Pancreas (tissue), 10 donors: Measurements from ENCODE around the gene OTUD5. TPM values are rescaled to one million over a fixed set of nuclear protein-coding genes. Genes with fewer than 3 reads are reported as not detected.

Experiments
- ATAC-seq, 4 donors: fragments of 200-7000 bp; cut with Tn5 transposase; one replicate each; pipeline versions ENCODE4 v1.8.0 to v1.9.1; 2020; ENCODE audit warnings: mild to moderate bottlenecking in 4 of 4, moderate library complexity in 4 of 4
- DNase-seq, 6 donors: peaks; one replicate each; pipeline ENCODE4 v3.0.0-alpha.2; 2020
- FAIRE-seq: peaks from 2 replicates; lab custom pipeline; 2012; peaks lifted over from hg19 to GRCh38; lab: Jason Lieb, UNC
- H3K27ac ChIP-seq, 4 donors: fragments of 200-600 bp; sonication (generic); 1 replicate in 3 of 4; 2 replicates in 1 of 4; pipeline versions ENCODE4 v1.5.0 to v1.8.0; 2020
- H3K27me3 ChIP-seq, 4 donors: fragments of 200-600 bp; one replicate each; pipeline ENCODE4 v1.8.0; 2021
- H3K36me3 ChIP-seq, 3 donors: fragments of 200-600 bp; sonication (generic) in 1 of 3; one replicate each; pipeline versions ENCODE4 v1.5.0 to v1.8.0; 2020 to 2021
- H3K4me1 ChIP-seq, 3 donors: fragments of 200-600 bp; one replicate each; pipeline ENCODE4 v1.8.0; 2021
- H3K4me3 ChIP-seq, 4 donors: fragments of 200-600 bp; sonication (generic) in 2 of 4; one replicate each; pipeline versions ENCODE4 v1.5.0 to v1.8.0; 2020 to 2021
- H3K9me3 ChIP-seq, 4 donors: fragments of 200-600 bp; one replicate each; pipeline ENCODE4 v1.8.0; 2021
- WGBS, 2 donors: extraction: QIAGEN DNeasy Blood & Tissue Kit; methylation state at CpG; one replicate each; pipeline ENCODE4 v1.1.7; 2013; 5-methylcytosine and 5-hydroxymethylcytosine counted together
- intact Hi-C, 3 donors: fragments of 100-400 bp; cut with DNase I; formaldehyde crosslinking; loops; one replicate each; pipeline versions ENCODE4 v1.11.1 to v1.14.2; 2022
- polyA plus RNA-seq, 2 donors: library from polyadenylated mRNA; stranded (reverse); fragments of 200-250 nt; gene quantifications; one replicate each; pipeline ENCODE4 v1.2.3, GENCODE V29; 2013
- total RNA-seq, 6 donors: library from RNA; stranded (reverse); fragmentation: NEBNext Ultra II Directional in 4 of 6; extraction: Animal tissue kit (Norgen Biotek cat#: 25700) in 4 of 6; gene quantifications; one replicate each; pipeline versions ENCODE4 v1.2.1 to v1.2.4, GENCODE V29; 2021 to 2023
- TF ChIP-seq, protein P1 (sequence below), 4 donors: fragments of 200-600 bp; sonication (generic) in 3 of 4; IDR thresholded peaks; one replicate each; pipeline versions ENCODE4 v1.5.0 to v1.8.0; 2021; ENCODE audit warnings: antibody characterized with exemption in 4 of 4
- donor health status: healthy with polysubstance abuse.
- donor health status: DM: no; HTN: no; CAD: no; lungs with moderate emphysema.
- donor health status: DM: no; HTN: no; CAD: no.
- donor health status: control.
- donor health status: control.
- donor health status: Bipolar disorder and iron deficiency.
- donor health status: DM: yes; HTN: yes; CAD: no.
- donor health status: DM: no; HTN: no; CAD: no.
- donor health status: DM: no; HTN: no; CAD: no.
- donor health status: DM: yes; HTN: yes; CAD: no.

Gene OTUD5
- total and polyA plus RNA-seq, 8 donors, result 14.2 to 34.3 (median 19.3) TPM

DNA sequence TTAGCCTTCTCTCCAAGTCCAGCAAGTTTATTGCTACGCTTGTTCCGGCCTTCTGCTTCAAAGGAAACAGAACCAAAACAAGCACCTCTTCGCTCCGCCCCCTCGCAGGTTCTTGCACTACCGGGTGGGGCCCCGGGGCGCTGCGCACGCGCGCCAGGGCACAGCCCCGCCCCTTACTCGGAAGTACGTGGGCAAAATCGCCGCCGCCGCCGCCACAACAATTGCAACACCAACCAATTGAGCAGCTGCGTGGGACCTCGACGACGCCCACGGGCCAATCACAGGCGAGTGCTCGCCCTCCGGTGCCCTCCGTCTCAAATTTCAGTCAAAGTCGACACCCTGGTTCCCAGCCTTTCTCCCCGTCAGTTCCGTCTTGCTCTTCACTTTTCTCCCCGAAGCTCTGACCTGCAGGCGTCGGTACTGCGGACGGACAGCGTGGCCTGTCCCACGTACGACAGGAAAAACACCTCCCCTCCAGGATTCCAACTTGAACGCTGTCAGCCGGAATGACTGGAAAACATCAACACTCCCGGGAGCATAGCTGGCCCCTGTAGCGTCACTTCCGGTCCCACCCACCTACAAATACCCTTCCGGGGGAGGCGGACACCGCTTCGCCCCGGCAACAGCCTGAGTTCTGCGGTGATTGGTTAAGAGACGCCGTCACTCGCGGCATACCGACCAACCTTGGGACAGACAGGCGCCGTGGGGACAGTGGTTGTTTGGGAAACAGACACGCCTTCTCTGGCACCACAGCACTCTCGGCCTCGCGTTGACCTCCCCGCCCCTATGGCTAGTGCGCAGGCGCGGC is 624 bp upstream of the OTUD5 start:
- H3K27ac ChIP-seq, result peak overlapping the region; percentile 90 to 97 (median 92)
- TF ChIP-seq, protein P1, sequence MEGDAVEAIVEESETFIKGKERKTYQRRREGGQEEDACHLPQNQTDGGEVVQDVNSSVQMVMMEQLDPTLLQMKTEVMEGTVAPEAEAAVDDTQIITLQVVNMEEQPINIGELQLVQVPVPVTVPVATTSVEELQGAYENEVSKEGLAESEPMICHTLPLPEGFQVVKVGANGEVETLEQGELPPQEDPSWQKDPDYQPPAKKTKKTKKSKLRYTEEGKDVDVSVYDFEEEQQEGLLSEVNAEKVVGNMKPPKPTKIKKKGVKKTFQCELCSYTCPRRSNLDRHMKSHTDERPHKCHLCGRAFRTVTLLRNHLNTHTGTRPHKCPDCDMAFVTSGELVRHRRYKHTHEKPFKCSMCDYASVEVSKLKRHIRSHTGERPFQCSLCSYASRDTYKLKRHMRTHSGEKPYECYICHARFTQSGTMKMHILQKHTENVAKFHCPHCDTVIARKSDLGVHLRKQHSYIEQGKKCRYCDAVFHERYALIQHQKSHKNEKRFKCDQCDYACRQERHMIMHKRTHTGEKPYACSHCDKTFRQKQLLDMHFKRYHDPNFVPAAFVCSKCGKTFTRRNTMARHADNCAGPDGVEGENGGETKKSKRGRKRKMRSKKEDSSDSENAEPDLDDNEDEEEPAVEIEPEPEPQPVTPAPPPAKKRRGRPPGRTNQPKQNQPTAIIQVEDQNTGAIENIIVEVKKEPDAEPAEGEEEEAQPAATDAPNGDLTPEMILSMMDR (IDR thresholded peaks at IDR 0.05), result no peak
- peak overlapping the region; percentile 28 to 60 (median 50) for H3K4me3 ChIP-seq
- FAIRE-seq, result peak; percentile 96
- DNase-seq, result peak; percentile 91 to 98 (median 96)
- H3K27me3 ChIP-seq, result no peaks in the 10 kb centered on the region
- peak; percentile 87 to 96 (median 92) for ATAC-seq
- H3K36me3 ChIP-seq, result no peaks in the 10 kb centered on the region
- H3K9me3 ChIP-seq, result no peaks in the 10 kb centered on the region
- peaks cover 0 to 4% (median 0%) of the 10 kb centered on the region in 3 donors for H3K4me1 ChIP-seq
- intact Hi-C loops, result no loop called here
- WGBS, 2 donors, result 0 to 35% methylated on average over 66 of the region's 66 CpGs

DNA sequence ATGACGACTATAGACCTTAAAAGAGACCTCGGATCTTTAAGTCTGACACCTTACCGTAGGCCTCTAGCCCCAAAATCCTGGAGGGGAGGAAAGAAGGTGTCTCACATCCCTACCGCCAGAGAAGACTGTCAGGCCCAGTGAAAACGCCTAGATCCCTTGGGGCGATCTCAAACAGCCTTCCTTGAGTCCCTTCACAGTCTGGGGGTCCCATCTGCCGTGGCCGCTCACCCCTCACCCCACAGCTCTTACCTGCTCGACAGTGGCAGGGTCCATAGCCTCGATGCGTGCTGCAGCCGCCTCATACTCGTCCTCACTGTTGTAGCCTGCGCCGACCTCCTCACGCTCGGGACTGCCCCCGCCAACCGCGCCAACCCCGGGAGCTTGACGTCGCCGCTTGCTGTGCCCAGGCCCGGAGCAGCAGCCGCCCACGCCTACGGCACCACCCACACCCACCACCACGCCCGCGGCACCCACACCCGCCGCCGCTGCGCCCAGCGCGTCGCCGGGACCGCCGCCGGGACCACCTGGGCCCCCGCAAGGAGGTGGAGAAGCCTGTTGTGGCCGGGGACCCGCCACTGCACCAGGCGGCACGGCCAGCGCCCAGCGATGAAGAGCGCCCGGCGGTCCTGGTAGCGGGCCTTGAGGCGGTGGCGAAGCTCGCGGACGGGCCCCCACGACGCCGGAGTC is 536 bp downstream of the OTUD5 start:
- ATAC-seq, result no peak
- no peak for FAIRE-seq
- intact Hi-C loops, result no loop called here

DNA sequence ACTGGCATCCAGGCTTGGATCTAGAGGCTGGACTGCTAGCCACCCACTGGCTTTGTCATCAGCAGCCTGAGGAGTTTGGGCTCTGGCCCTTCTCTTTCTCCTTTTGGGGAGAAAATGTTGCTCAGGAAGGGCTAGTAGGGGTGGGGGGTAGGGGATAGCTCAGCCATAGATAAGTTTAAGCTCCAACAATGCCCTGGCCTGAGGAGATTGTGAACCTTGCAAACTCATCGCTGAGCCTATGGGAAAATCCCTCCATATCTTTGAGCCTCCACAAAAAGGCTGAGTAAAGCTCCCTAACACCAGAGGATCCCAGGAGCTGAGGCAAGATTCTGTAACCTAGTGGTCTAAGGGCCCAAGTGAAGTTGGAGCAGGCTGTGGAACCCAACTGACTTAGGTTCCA is 8.8 kb downstream of the OTUD5 start:
- 86 to 100% methylated on average over 1 of the region's 1 CpG for WGBS, 2 donors

More for the DNA sequence above, 536 bp downstream of the OTUD5 start:
- Histone ChIP-seq H3K9me3 (no peaks in the 10 kb centered on the region), H3K27me3 (no peaks in the 10 kb centered on the region), H3K4me1 (peaks cover 0 to 4% (median 0%) of the 10 kb centered on the region in 3 donors), H3K27ac (peak overlapping the region; percentile 32 to 97 (median 64)), H3K36me3 (no peaks in the 10 kb centered on the region), H3K4me3 (peak overlapping the region; percentile 24 to 60 (median 50))
- peak in 5 of 6 donors; percentile 14 to 82 (median 35) for DNase-seq
- WGBS, 2 donors, result 1 to 31% methylated on average over 38 to 61 of the region's 61 CpGs
- TF ChIP-seq, protein P1 (IDR thresholded peaks at IDR 0.05), result no peak

DNA sequence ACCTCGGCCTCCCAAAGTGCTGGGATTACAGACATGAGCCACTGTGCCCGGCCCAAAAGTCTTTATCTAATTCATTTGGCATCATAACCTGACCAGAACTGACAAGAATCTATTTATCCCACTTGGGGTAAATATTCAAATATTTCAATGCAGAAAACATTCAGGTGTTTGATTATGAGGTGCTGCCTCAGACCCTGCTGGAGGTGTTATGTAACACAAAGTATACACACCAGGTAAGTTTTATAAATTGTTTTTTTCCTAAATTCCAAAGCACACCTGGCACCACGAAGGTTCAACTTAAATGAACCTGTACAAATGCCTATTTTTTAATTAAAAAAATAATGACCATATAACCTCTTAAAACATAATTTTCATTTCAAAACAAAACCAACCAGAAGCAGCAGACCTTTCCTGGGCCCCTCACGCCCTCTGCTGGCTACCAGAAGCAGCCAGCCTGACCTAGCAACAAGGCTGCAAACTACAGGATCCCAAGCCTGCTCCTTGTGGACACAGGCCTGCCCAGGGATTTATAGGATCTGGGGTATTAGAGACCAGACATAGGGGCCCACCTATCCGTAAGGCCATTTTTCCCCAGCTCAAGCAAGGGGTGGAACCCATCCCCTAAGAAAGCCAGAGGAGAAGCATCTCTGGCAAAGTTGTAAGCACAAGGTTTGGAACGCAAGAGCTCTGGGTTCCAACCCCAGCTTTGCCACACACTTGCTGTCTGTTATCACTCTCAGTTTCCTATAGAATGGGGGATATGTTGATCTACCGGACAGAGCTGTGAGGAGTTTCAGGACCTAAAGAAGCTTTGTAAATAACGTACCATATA is 11.7 kb downstream of the OTUD5 start:
- Histone ChIP-seq H3K27ac (no peak overlapping the region), H3K9me3 (no peaks in the 10 kb centered on the region), H3K4me1 (peaks cover 0 to 3% (median 0%) of the 10 kb centered on the region in 3 donors), H3K27me3 (no peaks in the 10 kb centered on the region), H3K4me3 (no peak overlapping the region), H3K36me3 (no peaks in the 10 kb centered on the region)
- ATAC-seq, result peak; percentile 70 to 84 (median 80)
- peak; percentile 51 for FAIRE-seq
- intact Hi-C loops, result no loop called here
- 41% methylated on average over 8 of the region's 8 CpGs for WGBS, 2 donors
- TF ChIP-seq, protein P1 (IDR thresholded peaks at IDR 0.05), result peak; percentile 51 to 70 (median 68)
- peak in 5 of 6 donors; percentile 20 to 68 (median 54) for DNase-seq

More for the DNA sequence above, 8.8 kb downstream of the OTUD5 start:
- DNase-seq (no peak), ATAC-seq (no peak), FAIRE-seq (no peak)
- Histone ChIP-seq H3K4me1 (no peaks in the 10 kb centered on the region), H3K9me3 (no peaks in the 10 kb centered on the region), H3K36me3 (no peaks in the 10 kb centered on the region), H3K27ac (no peak overlapping the region), H3K4me3 (no peak overlapping the region), H3K27me3 (no peaks in the 10 kb centered on the region)
- intact Hi-C loops, result no loop called here
- TF ChIP-seq, protein P1 (IDR thresholded peaks at IDR 0.05), result no peak
